ENCODE results near the gene CACNA1B. TPM values are rescaled to one million over a fixed set of nuclear protein-coding genes. Genes with fewer than 3 reads are reported as not detected.
A peak's percentile ranks its signal among the peaks of the same experiment; 100 is the strongest.

The CACNA1B gene
- total and polyA plus RNA-seq, 9 of the 15 experiments (the other 6 are each of a cell fraction or from before 2014, with no cell fraction given), result 0.01 to 0.04 TPM; not detected in 7

- Histone ChIP-seq H3K9me1 (ENCODE audit: control insufficient read depth, insufficient read depth, low read length) (no peaks in the 10 kb centered on the region), H3K36me3 (ENCODE audit: control insufficient read depth, insufficient read depth, low read length) (no peaks in the 10 kb centered on the region), H3K27ac (ENCODE audit: extremely low read depth, low read depth, low read length) (no peak overlapping the region), H3K27me3 (ENCODE audit: control insufficient read depth in 2 of 2, insufficient read depth in 2 of 2, low read length in 2 of 2) (peaks cover 0 to 32% of the 10 kb centered on the region in 2 experiments; a peak in 3 of 5 replicates), H3K4me1 (replicated peaks in 1 of 2; ENCODE audit: control insufficient read depth in 2 of 2, insufficient read depth in 2 of 2, low read length in 2 of 2) (peaks cover 0 to 4% of the 10 kb centered on the region in 2 experiments; a peak in 2 of 5 replicates), H3K4me2 (ENCODE audit: insufficient read depth, low read length) (no peak overlapping the region), H3K79me2 (ENCODE audit: control insufficient read depth, insufficient read depth, low read length) (no peaks in the 10 kb centered on the region), H4K20me1 (replicated peaks; ENCODE audit: control insufficient read depth, insufficient read depth, low read length) (no peaks in the 10 kb centered on the region), H3K4me3 (no peak overlapping the region), H3K9ac (ENCODE audit: insufficient read depth in 1 of 2, low read depth in 2 of 2, low read length in 2 of 2) (no peak overlapping the region; a peak in 1 of 4 replicates), H3K9me3 (replicated peaks; ENCODE audit: control insufficient read depth, insufficient read depth, low read depth, low read length) (no peaks in the 10 kb centered on the region), H2AFZ (ENCODE audit: low read depth, low read length) (no peak overlapping the region)
- WGBS (ENCODE audit: insufficient coverage, low coverage, missing lambda C conversion rate), result 2% methylated on average over 25 of the region's 26 CpGs
- intact Hi-C loops (cut with micrococcal nuclease), result no loop called here
- ATAC-seq, result no peak
- no TSS peak for BruUV-seq (replicated peaks)
- POLR2A ChIA-PET, result interaction anchor here (0.6 to 0.7 kb wide), 3 partner anchors 10 to 601 kb away, joined by 3 to 4 read pairs (median 3); no protein-coding TSS in a partner anchor
- DNase-seq (ENCODE audit: extremely low read depth in 1 of 4, low spot score in 3 of 4), result peak in 1 of 4 experiments; percentile 2
- CTCF ChIA-PET (ENCODE audit: low intra/inter-chr PET ratio), result no interaction called here
- in situ Hi-C loops (cut with MboI), result no loop called here
- FAIRE-seq, result no peak
- no peak for TF ChIP-seq XRCC5 (IDR thresholded peaks at IDR 0.05; ENCODE audit: low read depth, low read length)
- no peak for TF ChIP-seq ESRRB (CRISPR knock-in tag; IDR thresholded peaks at IDR 0.05; ENCODE audit: borderline replicate concordance)
- TF ChIP-seq ZNF407 (IDR thresholded peaks at IDR 0.05; ENCODE audit: low read depth), result no peak
- no peak for TF ChIP-seq RHOXF2B (CRISPR knock-in tag; conservative IDR thresholded peaks at IDR 0.05)
- TF ChIP-seq PYGO2 (tag; IDR thresholded peaks at IDR 0.05), result no peak
These were observed 228.3 kb downstream of the CACNA1B start for GRCh38 chr9:138105561-138106505.
